H9 (cell line): Measurements from ENCODE around the gene TNKS2. TPM values are rescaled to one million over a fixed set of nuclear protein-coding genes. Genes with fewer than 3 reads are reported as not detected.

Experiments used
- DNase-seq: peaks from one replicate; pipeline ENCODE4 v3.0.0-alpha.2; 2017
- H2AFZ ChIP-seq: one replicate; pipeline ENCODE4 v1.6.1; 2013; ENCODE audit warnings: mild to moderate bottlenecking, low read length, control low read depth, moderate library complexity
- H2AK5ac ChIP-seq: 2 replicates; pipeline ENCODE4 v1.6.1; 2013; ENCODE audit warnings: low read length, control low read depth, mixed read lengths; ENCODE audit not compliant: insufficient read length
- H2BK120ac ChIP-seq: one replicate; pipeline ENCODE4 v1.6.1; 2013; ENCODE audit warnings: low read depth, mild to moderate bottlenecking, low read length, control low read depth, inconsistent platforms; ENCODE audit not compliant: poor library complexity, severe bottlenecking
- H2BK12ac ChIP-seq: 2 replicates; pipeline ENCODE4 v1.6.1; 2013; ENCODE audit warnings: low read length, control low read depth, mixed read lengths, low read depth; ENCODE audit not compliant: insufficient read length
- H2BK15ac ChIP-seq: 2 replicates; pipeline ENCODE4 v1.6.1; 2013; ENCODE audit warnings: low read depth, low read length, control low read depth
- H2BK20ac ChIP-seq: one replicate; pipeline ENCODE4 v1.6.1; 2013; ENCODE audit warnings: low read depth, mild to moderate bottlenecking, low read length, control low read depth, inconsistent platforms; ENCODE audit not compliant: poor library complexity, severe bottlenecking
- H2BK5ac ChIP-seq: 2 replicates; pipeline ENCODE4 v1.6.1; 2013; ENCODE audit warnings: low read length, control low read depth, mixed read lengths; ENCODE audit not compliant: insufficient read length
- H3K14ac ChIP-seq: 2 replicates; pipeline ENCODE4 v1.6.1; 2013; ENCODE audit warnings: low read length, control low read depth; ENCODE audit not compliant: insufficient read depth
- H3K18ac ChIP-seq: 2 replicates; pipeline ENCODE4 v1.6.1; 2013; ENCODE audit warnings: low read depth, mild to moderate bottlenecking, mixed read lengths, low read length, control low read depth; ENCODE audit not compliant: insufficient read length
- H3K23ac ChIP-seq: 2 replicates; pipeline ENCODE4 v1.6.1; 2013; ENCODE audit warnings: low read length, control low read depth, mixed read lengths, low read depth; ENCODE audit not compliant: insufficient read length
- H3K23me2 ChIP-seq: 2 replicates; pipeline ENCODE4 v1.6.1; 2013; ENCODE audit warnings: low read depth, mild to moderate bottlenecking, mixed read lengths, low read length, control low read depth; ENCODE audit not compliant: insufficient read length, poor library complexity, severe bottlenecking
- H3K27ac ChIP-seq: 2 replicates; pipeline ENCODE4 v1.5.1; 2013; ENCODE audit warnings: low read length, control low read depth, mixed read lengths, low read depth; ENCODE audit not compliant: insufficient read length
- H3K27me3 ChIP-seq: 2 replicates; pipeline ENCODE4 v1.6.1; 2013; ENCODE audit warnings: low read length, control low read depth, inconsistent platforms; ENCODE audit not compliant: insufficient read depth
- H3K4ac ChIP-seq: 2 replicates; pipeline ENCODE4 v1.6.1; 2013; ENCODE audit warnings: low read depth, mild to moderate bottlenecking, control low read depth, inconsistent platforms, low read length, moderate library complexity
- H3K4me1 ChIP-seq: 2 replicates; pipeline ENCODE4 v1.6.1; 2013; ENCODE audit warnings: low read length, control low read depth, inconsistent platforms; ENCODE audit not compliant: insufficient read depth
- H3K4me2 ChIP-seq: 2 replicates; pipeline ENCODE4 v1.6.1; 2013; ENCODE audit warnings: low read length, control low read depth, mixed read lengths; ENCODE audit not compliant: insufficient read length, insufficient read depth
- H3K56ac ChIP-seq: 2 replicates; pipeline ENCODE4 v1.6.1; 2013; ENCODE audit warnings: low read depth, mild to moderate bottlenecking, mixed read lengths, low read length, control low read depth; ENCODE audit not compliant: insufficient read length
- H3K79me1 ChIP-seq: 2 replicates; pipeline ENCODE4 v1.6.1; 2013; ENCODE audit warnings: low read depth, mild to moderate bottlenecking, moderate library complexity, low read length, control low read depth, inconsistent platforms; ENCODE audit not compliant: insufficient read depth, poor library complexity, severe bottlenecking
- H3K79me2 ChIP-seq: 2 replicates; pipeline ENCODE4 v1.6.1; 2013; ENCODE audit warnings: low read length, control low read depth, inconsistent platforms; ENCODE audit not compliant: insufficient read depth
- H3K9ac ChIP-seq: 2 replicates; pipeline ENCODE4 v1.6.1; 2013; ENCODE audit warnings: low read length, control low read depth, mixed read lengths; ENCODE audit not compliant: insufficient read length; ENCODE audit errors: extremely low read depth
- H3K9me3 ChIP-seq: one replicate; pipeline ENCODE4 v1.6.1; 2013; ENCODE audit warnings: low read depth, low read length, inconsistent platforms; ENCODE audit not compliant: control insufficient read depth
- H3T11ph ChIP-seq: one replicate; pipeline ENCODE4 v1.6.1; 2013; ENCODE audit warnings: mild to moderate bottlenecking, low read length, control low read depth, inconsistent platforms
- H4K20me1 ChIP-seq: one replicate; pipeline ENCODE4 v1.6.1; 2013; ENCODE audit not compliant: control insufficient read depth, insufficient read length, insufficient read depth
- H4K5ac ChIP-seq: 2 replicates; pipeline ENCODE4 v1.6.1; 2013; ENCODE audit warnings: low read depth, mild to moderate bottlenecking, mixed read lengths, low read length, control low read depth; ENCODE audit not compliant: insufficient read length
- H4K8ac ChIP-seq: replicated peaks from 2 replicates; pipeline ENCODE4 v1.6.1; 2013; ENCODE audit warnings: low read length, control low read depth, mixed read lengths, low read depth; ENCODE audit not compliant: insufficient read length
- H4K91ac ChIP-seq: 2 replicates; pipeline ENCODE4 v1.6.1; 2013; ENCODE audit warnings: low read depth, mild to moderate bottlenecking, moderate library complexity, mixed read lengths, low read length, control low read depth; ENCODE audit not compliant: insufficient read length
- H3K27ac Mint-ChIP-seq, 3 experiments: 2 replicates in 2 of 3; 3 replicates in 1 of 3; pipeline ENCODE4 v1.8.0; 2020 to 2021; ENCODE audit warnings: mixed read lengths in 3 of 3, mild to moderate bottlenecking in 1 of 3, moderate library complexity in 1 of 3
- H3K27me3 Mint-ChIP-seq: 2 replicates; pipeline ENCODE4 v1.8.0; 2021; ENCODE audit warnings: low read depth, mild to moderate bottlenecking, moderate library complexity, mixed read lengths
- H3K36me3 Mint-ChIP-seq, 3 experiments: 2 replicates in 2 of 3; 3 replicates in 1 of 3; pipeline ENCODE4 v1.8.0; 2020 to 2021; ENCODE audit warnings: low read depth in 3 of 3, mixed read lengths in 3 of 3; ENCODE audit not compliant: insufficient read depth in 1 of 3
- H3K4me1 Mint-ChIP-seq, 2 experiments: 2 replicates each; pipeline ENCODE4 v1.8.0; 2020; ENCODE audit warnings: mixed read lengths in 2 of 2
- H3K4me3 Mint-ChIP-seq, 2 experiments: 2 replicates in 1 of 2; 3 replicates in 1 of 2; pipeline ENCODE4 v1.8.0; 2020 to 2021; ENCODE audit warnings: mild to moderate bottlenecking in 2 of 2, mixed read lengths in 2 of 2, moderate library complexity in 1 of 2
- H3K9me3 Mint-ChIP-seq, 2 experiments: 2 replicates in 1 of 2; 3 replicates in 1 of 2; pipeline ENCODE4 v1.8.0; 2020; ENCODE audit warnings: mild to moderate bottlenecking in 2 of 2, mixed read lengths in 2 of 2, moderate library complexity in 1 of 2
- CTCF ChIP-seq: fragments of 200-600 bp; sonication (generic); conservative IDR thresholded peaks from 3 replicates; pipeline ENCODE4 v1.8.0; 2021; ENCODE audit warnings: antibody characterized with exemption, mild to moderate bottlenecking
- WGBS: extraction: QIAGEN DNeasy Blood & Tissue Kit; methylation state at CpG from one replicate; pipeline ENCODE4 v1.1.7; 2013; ENCODE audit warnings: missing lambda C conversion rate, low lambda C conversion rate, mixed read lengths; ENCODE audit not compliant: insufficient read length; ENCODE audit errors: extremely low coverage; 5-methylcytosine and 5-hydroxymethylcytosine counted together
- total RNA-seq: library from RNA; stranded (reverse); gene quantifications from 2 replicates; pipeline ENCODE4 v1.2.1, GENCODE V29; 2021

Gene TNKS2
- total RNA-seq, 1 experiment from 2014 or later: 58.9 TPM

- Histone ChIP-seq H3T11ph (no peak overlapping the region), H2BK120ac (no peak overlapping the region), H4K5ac (no peak overlapping the region), H3K4ac (no peak overlapping the region), H3K18ac (no peak overlapping the region), H2BK12ac (no peak overlapping the region), H3K23ac (no peak overlapping the region), H3K14ac (no peak overlapping the region), H4K20me1 (no peaks in the 10 kb centered on the region), H3K79me1 (no peaks in the 10 kb centered on the region), H3K79me2 (no peaks in the 10 kb centered on the region), H3K4me2 (no peak overlapping the region), H2BK20ac (no peak overlapping the region), H2BK15ac (no peak overlapping the region), H2AFZ (no peak overlapping the region), H2BK5ac (no peak overlapping the region), H4K8ac (no peak overlapping the region), H3K27me3 (no peaks in the 10 kb centered on the region), H3K23me2 (no peaks in the 10 kb centered on the region), H2AK5ac (no peak overlapping the region), H3K9ac (no peak overlapping the region), H4K91ac (no peak overlapping the region), H3K27ac (no peak overlapping the region), H3K56ac (no peak overlapping the region), H3K4me1 (no peaks in the 10 kb centered on the region), H3K9me3 (no peaks in the 10 kb centered on the region)
- no peak for TF ChIP-seq CTCF
- Mint-ChIP-seq H3K36me3 (peaks cover 27 to 79% (median 77%) of the 10 kb centered on the region in 3 experiments; a peak in 6 of 7 replicates), H3K9me3 (no peaks in the 10 kb centered on the region), H3K4me3 (no peak overlapping the region), H3K4me1 (peaks cover 3 to 4% of the 10 kb centered on the region in 2 experiments), H3K27me3 (no peaks in the 10 kb centered on the region), H3K27ac (peak overlapping the region in 2 of 3 experiments; percentile 52 to 92; a peak in 4 of 7 replicates)
- DNase-seq: no peak
- no CpG with 5 or more reads among the region's 3 CpGs for whole genome bisulfite sequencing
These were observed 21.9 kb downstream of the TNKS2 start for GRCh38 chr10:91820144-91820543.
